ENCODE results near the gene UBR4.

UBR4 gene

DNA sequence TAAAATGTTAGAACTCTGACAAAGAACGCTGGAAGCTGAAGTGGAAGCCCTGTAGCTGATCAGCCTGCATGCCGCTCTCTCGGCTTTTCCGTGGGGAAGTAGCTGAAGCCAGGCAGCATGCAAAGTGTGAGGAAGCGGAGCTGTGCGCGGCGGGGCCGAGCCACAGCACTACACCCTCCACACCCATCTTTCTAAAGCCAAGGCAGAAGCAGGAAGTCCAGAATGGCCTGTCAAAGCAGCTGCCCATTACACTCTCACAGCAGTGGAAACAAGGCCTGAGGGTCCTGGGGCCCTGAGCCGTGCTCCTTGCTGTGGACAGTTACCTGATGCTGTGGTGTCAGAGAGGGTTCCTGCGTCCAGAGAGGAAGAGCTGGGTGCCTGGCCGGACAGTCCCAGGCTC, 69.6 kb downstream of the UBR4 start:
- no peak overlapping the region for H3K4me3 ChIP-seq (ENCODE audit: low read depth, low read length)
- TF ChIP-seq, protein P1, sequence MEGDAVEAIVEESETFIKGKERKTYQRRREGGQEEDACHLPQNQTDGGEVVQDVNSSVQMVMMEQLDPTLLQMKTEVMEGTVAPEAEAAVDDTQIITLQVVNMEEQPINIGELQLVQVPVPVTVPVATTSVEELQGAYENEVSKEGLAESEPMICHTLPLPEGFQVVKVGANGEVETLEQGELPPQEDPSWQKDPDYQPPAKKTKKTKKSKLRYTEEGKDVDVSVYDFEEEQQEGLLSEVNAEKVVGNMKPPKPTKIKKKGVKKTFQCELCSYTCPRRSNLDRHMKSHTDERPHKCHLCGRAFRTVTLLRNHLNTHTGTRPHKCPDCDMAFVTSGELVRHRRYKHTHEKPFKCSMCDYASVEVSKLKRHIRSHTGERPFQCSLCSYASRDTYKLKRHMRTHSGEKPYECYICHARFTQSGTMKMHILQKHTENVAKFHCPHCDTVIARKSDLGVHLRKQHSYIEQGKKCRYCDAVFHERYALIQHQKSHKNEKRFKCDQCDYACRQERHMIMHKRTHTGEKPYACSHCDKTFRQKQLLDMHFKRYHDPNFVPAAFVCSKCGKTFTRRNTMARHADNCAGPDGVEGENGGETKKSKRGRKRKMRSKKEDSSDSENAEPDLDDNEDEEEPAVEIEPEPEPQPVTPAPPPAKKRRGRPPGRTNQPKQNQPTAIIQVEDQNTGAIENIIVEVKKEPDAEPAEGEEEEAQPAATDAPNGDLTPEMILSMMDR (IDR thresholded peaks at IDR 0.05; ENCODE audit: low read depth, low read length, missing control alignments): no peak
- no peak for DNase-seq (ENCODE audit: low read depth)

DNA sequence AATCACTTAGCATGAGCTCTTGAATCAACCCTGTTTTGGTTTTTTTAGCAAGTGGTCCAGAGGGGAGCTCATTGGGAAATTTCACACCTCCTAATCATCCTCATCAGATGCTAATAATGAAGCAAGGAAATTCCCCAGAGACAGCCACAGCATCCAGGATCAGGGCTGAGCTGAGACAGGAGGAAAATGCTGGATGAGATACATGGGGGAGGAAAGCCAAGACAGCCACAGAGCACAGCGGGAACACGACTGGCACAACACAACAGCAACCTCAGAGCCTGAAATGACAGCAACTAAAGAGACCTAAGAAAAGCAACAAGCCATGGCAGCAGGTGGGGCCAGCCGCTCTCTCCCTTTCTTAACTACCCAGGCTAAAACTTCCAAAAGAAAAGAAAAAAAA, 70.4 kb downstream of the UBR4 start:
- no peak for DNase-seq (ENCODE audit: low read depth)
- H3K4me3 ChIP-seq (ENCODE audit: low read depth, low read length): no peak overlapping the region
- TF ChIP-seq, protein P1 (IDR thresholded peaks at IDR 0.05; ENCODE audit: low read depth, low read length, missing control alignments): no peak

DNA sequence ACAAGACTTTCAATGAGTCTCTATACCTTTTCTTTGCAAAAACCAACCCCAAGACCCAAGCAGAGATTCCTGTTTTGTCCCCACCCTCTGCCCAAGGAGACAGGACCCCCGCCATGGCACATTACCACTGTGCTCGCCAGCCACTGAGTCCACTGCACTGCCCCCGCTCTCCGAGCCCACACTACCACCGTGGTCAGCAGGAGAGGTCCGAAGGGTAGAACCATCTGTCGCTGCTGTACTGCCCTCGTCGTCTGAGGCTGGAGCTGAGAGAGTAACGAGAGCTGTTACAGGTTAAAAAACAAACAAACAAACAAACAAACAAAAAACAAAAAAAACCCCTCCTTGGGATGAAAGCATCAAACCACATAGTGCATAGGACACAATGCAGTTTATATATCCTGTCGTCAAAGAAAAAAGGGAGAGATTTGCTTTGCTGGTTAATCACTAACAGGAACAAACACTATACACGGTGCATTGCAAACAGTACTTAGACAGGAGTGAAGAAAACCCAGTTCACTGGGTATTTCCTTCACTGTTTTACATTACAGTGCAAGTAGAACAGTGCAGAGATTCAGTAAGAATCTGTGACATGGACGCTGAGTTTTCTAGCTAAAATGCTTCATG, 71.0 kb downstream of the UBR4 start:
- H3K4me3 ChIP-seq (ENCODE audit: low read depth, low read length): no peak overlapping the region
- TF ChIP-seq, protein P1 (IDR thresholded peaks at IDR 0.05; ENCODE audit: low read depth, low read length, missing control alignments): no peak
- no peak for DNase-seq (ENCODE audit: low read depth)

DNA sequence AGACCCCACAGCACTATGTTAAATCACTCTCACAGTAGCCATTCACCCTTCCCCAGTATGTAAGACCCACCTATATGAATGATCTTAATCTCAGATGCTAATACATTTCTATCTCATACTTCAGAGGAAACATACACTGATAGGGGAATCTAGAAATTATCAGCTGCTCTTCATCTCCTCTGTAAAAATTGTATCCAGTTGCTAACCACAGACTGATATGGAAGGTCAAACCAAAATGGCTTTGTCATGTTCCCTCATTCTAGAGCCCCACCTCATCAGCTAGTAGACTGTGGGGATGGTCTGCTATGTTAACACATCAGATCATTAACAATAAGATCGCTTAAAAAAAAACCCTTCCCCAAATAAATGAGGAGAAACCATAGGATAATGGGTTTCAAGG, 71.7 kb downstream of the UBR4 start:
- TF ChIP-seq, protein P1 (IDR thresholded peaks at IDR 0.05; ENCODE audit: low read depth, low read length, missing control alignments): no peak
- DNase-seq (ENCODE audit: low read depth): no peak
- H3K4me3 ChIP-seq (ENCODE audit: low read depth, low read length): no peak overlapping the region

DNA sequence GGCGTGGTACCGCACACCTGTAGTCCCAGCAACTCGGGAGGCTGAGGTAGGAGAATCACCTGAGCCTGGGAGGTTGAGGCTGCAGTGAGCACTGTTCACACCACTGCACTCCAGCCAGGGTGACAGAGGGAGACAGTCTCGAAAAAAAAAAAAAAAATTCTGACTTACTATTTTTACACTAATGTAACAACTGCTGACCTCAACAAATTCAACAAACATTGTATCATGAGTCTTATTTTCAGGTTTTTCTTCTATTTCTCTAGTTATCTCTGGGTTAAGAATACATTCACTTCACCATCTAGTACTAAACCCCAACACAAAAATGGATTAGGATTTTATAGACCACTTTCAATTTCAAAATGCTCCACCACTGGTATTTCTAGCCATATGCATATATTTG, 72.9 kb downstream of the UBR4 start:
- no peak for DNase-seq (ENCODE audit: low read depth)
- TF ChIP-seq, protein P1 (IDR thresholded peaks at IDR 0.05; ENCODE audit: low read depth, low read length, missing control alignments): no peak
- no peak overlapping the region for H3K4me3 ChIP-seq (ENCODE audit: low read depth, low read length)

DNA sequence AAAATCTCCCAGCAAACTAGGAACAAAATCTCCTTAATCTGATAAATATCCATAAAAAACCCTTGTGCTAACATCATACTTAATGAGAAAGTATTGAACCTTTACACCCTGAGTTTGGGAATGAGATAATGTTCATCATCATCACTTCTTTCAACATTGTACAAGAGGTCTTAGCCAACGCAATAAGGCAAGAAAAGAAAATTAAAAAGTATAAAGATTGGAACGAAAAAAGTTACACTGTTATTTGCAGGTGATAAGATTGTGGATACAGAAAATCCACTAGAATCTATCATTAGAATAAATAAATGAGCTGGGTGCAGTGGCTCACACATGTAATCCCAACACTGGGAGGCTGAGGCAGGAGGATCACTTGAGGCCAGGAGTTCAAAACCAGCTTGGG, 76.7 kb downstream of the UBR4 start:
- TF ChIP-seq, protein P1 (IDR thresholded peaks at IDR 0.05; ENCODE audit: low read depth, low read length, missing control alignments): no peak
- H3K4me3 ChIP-seq (ENCODE audit: low read depth, low read length): no peak overlapping the region
- DNase-seq (ENCODE audit: low read depth): no peak

DNA sequence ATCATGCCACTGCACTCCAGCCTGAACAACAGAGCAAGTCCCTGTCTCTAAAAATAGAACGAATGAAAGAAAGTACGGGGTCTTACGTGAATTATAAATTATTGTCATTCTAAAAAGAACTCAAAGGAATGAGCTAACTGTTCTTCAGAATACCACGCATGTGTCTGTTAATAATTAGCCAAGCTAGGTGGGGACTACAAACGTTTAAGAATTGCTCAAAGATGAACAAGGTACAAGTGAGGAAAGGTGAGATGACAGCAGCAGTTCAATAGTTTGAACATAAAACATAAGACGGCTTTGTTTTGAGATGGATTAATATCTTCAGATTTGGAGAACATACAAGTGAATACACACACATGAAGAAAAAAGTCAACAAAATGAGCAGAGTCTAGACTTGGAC, 79.6 kb downstream of the UBR4 start:
- no peak overlapping the region for H3K4me3 ChIP-seq (ENCODE audit: low read depth, low read length)
- no peak for DNase-seq (ENCODE audit: low read depth)
- TF ChIP-seq, protein P1 (IDR thresholded peaks at IDR 0.05; ENCODE audit: low read depth, low read length, missing control alignments): no peak
